GM23248 (cell line): ENCODE measurements around the gene ICE1. TPM values are rescaled to one million over a fixed set of nuclear protein-coding genes. Genes with fewer than 3 reads are reported as not detected.

ENCODE experiments used
- DNase-seq: peaks from one replicate; pipeline ENCODE4 v3.0.0-alpha.2; 2015
- H2AFZ ChIP-seq: fragments of 200-600 bp; sonication (generic); 2 replicates; pipeline ENCODE4 v1.6.1; 2016; ENCODE audit warnings: antibody characterized with exemption
- H3F3A ChIP-seq: fragments of 200-600 bp; sonication (generic); 2 replicates; pipeline ENCODE4 v1.6.1; 2016; ENCODE audit warnings: mild to moderate bottlenecking, antibody characterized with exemption, mixed run types; ENCODE audit not compliant: insufficient read depth
- H3K27ac ChIP-seq: fragments of 200-600 bp; sonication (generic); 2 replicates; pipeline ENCODE4 v1.5.1; 2016; ENCODE audit warnings: mild to moderate bottlenecking
- H3K27me3 ChIP-seq: fragments of 200-600 bp; sonication (generic); replicated peaks from 2 replicates; pipeline ENCODE4 v1.6.1; 2016; ENCODE audit warnings: mild to moderate bottlenecking; ENCODE audit not compliant: insufficient read depth
- H3K36me3 ChIP-seq: fragments of 200-600 bp; sonication (generic); 2 replicates; pipeline ENCODE4 v1.6.1; 2016; ENCODE audit warnings: low read depth, mild to moderate bottlenecking
- H3K4me1 ChIP-seq: fragments of 200-600 bp; sonication (generic); 2 replicates; pipeline ENCODE4 v1.6.1; 2016; ENCODE audit warnings: mild to moderate bottlenecking; ENCODE audit not compliant: insufficient read depth
- H3K4me2 ChIP-seq: fragments of 200-600 bp; sonication (generic); one replicate; pipeline ENCODE4 v1.6.1; 2016; ENCODE audit warnings: mild to moderate bottlenecking; ENCODE audit not compliant: unreplicated experiment
- H3K4me3 ChIP-seq: fragments of 200-600 bp; sonication (generic); 2 replicates; pipeline ENCODE4 v1.5.1; 2016; ENCODE audit warnings: mild to moderate bottlenecking
- H3K79me2 ChIP-seq: fragments of 200-600 bp; sonication (generic); 2 replicates; pipeline ENCODE4 v1.6.1; 2016; ENCODE audit warnings: mild to moderate bottlenecking; ENCODE audit not compliant: insufficient read depth
- H3K9ac ChIP-seq: fragments of 200-600 bp; sonication (generic); 2 replicates; pipeline ENCODE4 v1.6.1; 2016; ENCODE audit warnings: mild to moderate bottlenecking
- H3K9me2 ChIP-seq: fragments of 200-600 bp; sonication (generic); 2 replicates; pipeline ENCODE4 v1.6.1; 2016; ENCODE audit warnings: mixed run types, mild to moderate bottlenecking, moderate library complexity; ENCODE audit not compliant: insufficient read depth
- H3K9me3 ChIP-seq: fragments of 200-600 bp; sonication (generic); one replicate; pipeline ENCODE4 v1.6.1; 2017; ENCODE audit warnings: low read depth
- H4K20me1 ChIP-seq: fragments of 200-600 bp; sonication (generic); 2 replicates; pipeline ENCODE4 v1.6.0; 2016; ENCODE audit not compliant: insufficient read depth
- EZH2 ChIP-seq: fragments of 200-600 bp; sonication (generic); IDR thresholded peaks from 2 replicates; pipeline ENCODE4 v1.6.1; 2018; ENCODE audit warnings: antibody characterized with exemption, mild to moderate bottlenecking; ENCODE audit not compliant: insufficient read depth, poor library complexity, severe bottlenecking
- EZH2phosphoT487 ChIP-seq: fragments of 200-600 bp; sonication (generic); IDR thresholded peaks from 2 replicates; pipeline ENCODE4 v1.6.1; 2018; ENCODE audit warnings: antibody characterized with exemption, moderate library complexity, mild to moderate bottlenecking, low read depth; ENCODE audit not compliant: insufficient read depth
- WGBS, 2 experiments: methylation state at CpG; one replicate each; pipeline ENCODE4 v1.1.6; 2015 to 2017; ENCODE audit warnings: low lambda C conversion rate in 2 of 2, low coverage in 1 of 2; ENCODE audit errors: missing lambda C conversion rate in 2 of 2; 5-methylcytosine and 5-hydroxymethylcytosine counted together
- in situ Hi-C: fragments of 300-500 bp; cut with MboI; formaldehyde crosslinking; loops from 2 replicates; pipeline ENCODE4 v1.15.0; 2020
- polyA plus RNA-seq: library from polyadenylated mRNA; unstranded; fragments of >200 nt; fragmentation: Nextera tagmentation; extraction: Ambion mirVana; gene quantifications from 2 replicates; pipeline ENCODE4 v1.2.1, GENCODE V29; 2016
- total RNA-seq: library from RNA; depleted of rRNA; stranded (reverse); fragments of >200 nt; shearing (Covaris generic); gene quantifications from 2 replicates; pipeline ENCODE4 v1.2.3, GENCODE V29; 2014

The ICE1 gene
- total and polyA plus RNA-seq, 2 experiments from 2014 or later: 12.2 to 17.0 TPM

- Histone ChIP-seq H3K9me2 (no peaks in the 10 kb centered on the region; the same call in 1 of the 2 replicates), H3F3A (peaks cover 12% of the 10 kb centered on the region; the same call in 1 of the 2 replicates), H3K4me2 (no peak overlapping the region), H3K9ac (no peak overlapping the region), H3K27ac (no peak overlapping the region), H3K4me3 (no peak overlapping the region), H3K4me1 (peaks cover 21% of the 10 kb centered on the region), H2AFZ (no peak overlapping the region), H3K79me2 (peaks cover 98% of the 10 kb centered on the region), H3K9me3 (no peaks in the 10 kb centered on the region), H3K36me3 (peaks cover 27% of the 10 kb centered on the region), H4K20me1 (peaks cover 25% of the 10 kb centered on the region), H3K27me3 (no peaks in the 10 kb centered on the region)
- TF ChIP-seq EZH2phosphoT487 (no peak), EZH2 (no peak)
- in situ Hi-C loops: no loop called here
- no peak for DNase-seq
- WGBS, 2 experiments: 69 to 79% methylated on average over 4 of the region's 4 CpGs
These were observed 13.8 kb downstream of the ICE1 start for GRCh38 chr5:5436203-5436760.

GRCh38 chr5:5437227-5438172 lies 15.0 kb downstream of the ICE1 start:
- Histone ChIP-seq H3F3A (peaks cover under 1% of the 10 kb centered on the region; the same call in 1 of the 2 replicates), H3K9me3 (no peaks in the 10 kb centered on the region), H3K27ac (no peak overlapping the region), H4K20me1 (peaks cover 22% of the 10 kb centered on the region), H3K4me1 (peaks cover 9% of the 10 kb centered on the region), H3K9ac (no peak overlapping the region), H3K79me2 (peaks cover 86% of the 10 kb centered on the region), H3K36me3 (peaks cover 29% of the 10 kb centered on the region), H2AFZ (no peak overlapping the region), H3K27me3 (no peaks in the 10 kb centered on the region), H3K4me2 (no peak overlapping the region), H3K4me3 (no peak overlapping the region), H3K9me2 (no peaks in the 10 kb centered on the region; the same call in 1 of the 2 replicates)
- DNase-seq: no peak
- TF ChIP-seq EZH2 (no peak), EZH2phosphoT487 (no peak)
- 72 to 77% methylated on average over 11 of the region's 11 CpGs for WGBS, 2 experiments
- in situ Hi-C loops: no loop called here

GRCh38 chr5:5451863-5452262 lies 29.4 kb downstream of the ICE1 start:
- TF ChIP-seq EZH2 (no peak), EZH2phosphoT487 (no peak)
- no peak overlapping the region for H3K4me2 ChIP-seq
- H3K79me2 ChIP-seq: no peaks in the 10 kb centered on the region
- no peak overlapping the region for H3K4me3 ChIP-seq
- no peaks in the 10 kb centered on the region for H3K9me3 ChIP-seq
- H3K9me2 ChIP-seq: no peaks in the 10 kb centered on the region
- H3K36me3 ChIP-seq: peaks cover 56% of the 10 kb centered on the region
- no peaks in the 10 kb centered on the region for H3F3A ChIP-seq
- no peak overlapping the region for H2AFZ ChIP-seq
- no peak overlapping the region for H3K9ac ChIP-seq
- no peaks in the 10 kb centered on the region for H3K27me3 ChIP-seq
- H3K4me1 ChIP-seq: no peaks in the 10 kb centered on the region
- WGBS, 2 experiments: 100% methylated on average over 1 of the region's 1 CpG
- no peaks in the 10 kb centered on the region for H4K20me1 ChIP-seq
- in situ Hi-C loops: no loop called here
- H3K27ac ChIP-seq: no peak overlapping the region
- DNase-seq: no peak

- H3K4me1 ChIP-seq: no peaks in the 10 kb centered on the region
- no peaks in the 10 kb centered on the region for H3K27me3 ChIP-seq
- no peaks in the 10 kb centered on the region for H4K20me1 ChIP-seq
- H3K36me3 ChIP-seq: peaks cover 54% of the 10 kb centered on the region
- in situ Hi-C loops: no loop called here
- no peak overlapping the region for H3K27ac ChIP-seq
- H3F3A ChIP-seq: no peaks in the 10 kb centered on the region
- no peak overlapping the region for H3K9ac ChIP-seq
- no peak overlapping the region for H3K4me2 ChIP-seq
- H3K9me2 ChIP-seq: no peaks in the 10 kb centered on the region
- H2AFZ ChIP-seq: no peak overlapping the region
- no peak for TF ChIP-seq EZH2phosphoT487
- no peak for TF ChIP-seq EZH2
- no peaks in the 10 kb centered on the region for H3K9me3 ChIP-seq
- no peak for DNase-seq
- peaks cover 4% of the 10 kb centered on the region; the same call in 1 of the 2 replicates for H3K79me2 ChIP-seq
- 97 to 100% methylated on average over 3 of the region's 3 CpGs for WGBS, 2 experiments
- H3K4me3 ChIP-seq: no peak overlapping the region
These were observed 30.7 kb downstream of the ICE1 start for GRCh38 chr5:5453131-5453530.
